K562 (cell line): ENCODE results near the gene EMID1.

Experiments
- CBX5 ChIP-seq: IDR thresholded peaks from 2 replicates; pipeline ENCODE4 v1.6.1; 2014; ENCODE audit warnings: low read depth, borderline replicate concordance
- GABPB1 ChIP-seq: sonication (generic); formaldehyde crosslinking; IDR thresholded peaks from 2 replicates; pipeline ENCODE4 v1.8.0; 2022; ENCODE audit warnings: mild to moderate bottlenecking, missing genetic modification reagents
- GATAD2A ChIP-seq: fragments of 450-650 bp; IDR thresholded peaks from 2 replicates; pipeline ENCODE4 v1.6.1; 2017
- MXI1 ChIP-seq: IDR thresholded peaks from 2 replicates; pipeline ENCODE4 v1.6.1; 2011; ENCODE audit warnings: low read depth, mild to moderate bottlenecking, improper control_type of control experiment, low read length
- NFE2 ChIP-seq: IDR thresholded peaks from 2 replicates; pipeline ENCODE4 v1.6.1; 2014; ENCODE audit warnings: antibody characterized with exemption, low read depth
- NR1H2 ChIP-seq: sonication (generic); formaldehyde crosslinking; IDR thresholded peaks from 2 replicates; pipeline ENCODE4 v1.4.0; 2020; ENCODE audit warnings: mild to moderate bottlenecking, missing genetic modification reagents
- RBM39 ChIP-seq: fragments of 200-400 bp; formaldehyde crosslinking; optimal IDR thresholded peaks from 2 replicates; pipeline ENCODE3; 2018; ENCODE audit warnings: low read depth, low read length
- RFX5 ChIP-seq: IDR thresholded peaks from 2 replicates; pipeline ENCODE4 v1.6.1; 2011; ENCODE audit warnings: low read depth, mild to moderate bottlenecking, improper control_type of control experiment, low read length
- TAF9B ChIP-seq: fragments of 450-650 bp; IDR thresholded peaks from 2 replicates; pipeline ENCODE4 v1.6.1; 2018; ENCODE audit warnings: mild to moderate bottlenecking; ENCODE audit not compliant: partially characterized antibody
- TFAP4 ChIP-seq: sonication (generic); formaldehyde crosslinking; IDR thresholded peaks from 2 replicates; pipeline ENCODE4 v1.8.0; 2022; ENCODE audit warnings: missing genetic modification reagents, mild to moderate bottlenecking, moderate library complexity, borderline replicate concordance
- ZNF274 ChIP-seq: IDR thresholded peaks from 2 replicates; pipeline ENCODE4 v1.6.1; 2011; ENCODE audit warnings: low read depth, mild to moderate bottlenecking, low read length, moderate library complexity, borderline replicate concordance

DNA sequence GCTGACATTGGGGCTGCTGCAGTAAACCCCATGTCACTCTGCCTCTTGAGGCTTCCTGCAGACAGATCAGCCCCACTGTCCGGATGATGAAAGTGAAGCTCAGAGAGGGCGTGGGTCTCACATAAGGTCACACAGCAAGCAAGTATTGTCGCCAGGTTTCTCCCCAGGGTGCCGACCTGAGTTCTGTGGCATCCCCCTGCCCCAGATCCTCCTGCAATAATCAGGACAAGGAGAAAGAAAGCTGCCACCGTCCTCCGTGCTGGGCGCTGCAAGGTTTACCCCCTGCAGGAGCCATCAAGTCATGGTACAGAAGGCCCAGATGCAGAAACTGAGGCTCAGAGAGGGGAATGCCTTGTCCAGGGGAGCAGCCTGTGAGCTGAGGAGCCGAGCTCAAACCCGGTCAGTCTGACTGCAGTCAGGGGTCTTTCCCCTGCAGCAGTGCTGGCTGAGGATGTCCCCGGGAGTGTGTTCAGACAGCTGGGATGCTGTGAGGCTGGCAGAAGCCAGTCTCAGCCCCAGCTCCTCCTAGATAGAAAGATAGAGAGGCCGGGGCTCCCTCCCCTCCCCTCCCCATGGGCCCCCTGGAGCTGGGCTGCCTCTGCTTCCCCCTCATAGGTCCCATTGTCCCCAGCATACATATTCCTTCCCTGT is 13.2 kb downstream of the EMID1 start:
- no peak for TF ChIP-seq GATAD2A
- no peak for TF ChIP-seq RFX5
- TF ChIP-seq TFAP4 (CRISPR knock-in tag): no peak
- TF ChIP-seq GABPB1: no peak
- TF ChIP-seq ZNF274: no peak
- no peak for TF ChIP-seq CBX5
- no peak for TF ChIP-seq NR1H2 (CRISPR knock-in tag)
- no peak for TF ChIP-seq MXI1
- TF ChIP-seq NFE2: no peak
- no peak for TF ChIP-seq TAF9B
- TF ChIP-seq RBM39: no peak
